Hepatocyte (in vitro differentiated cells): ENCODE data around the gene RNMT. TPM values are rescaled to one million over a fixed set of nuclear protein-coding genes. Genes with fewer than 3 reads are reported as not detected.

Experiments
- DNase-seq: peaks from one replicate; pipeline ENCODE4 v3.0.0-alpha.2; 2016; ENCODE audit warnings: low spot score
- H2AFZ ChIP-seq: fragments of 200-600 bp; sonication (generic); 2 replicates; pipeline ENCODE4 v1.6.0; 2016; ENCODE audit warnings: antibody characterized with exemption, mild to moderate bottlenecking
- H3K27ac ChIP-seq: fragments of 200-600 bp; sonication (generic); 2 replicates; pipeline ENCODE4 v1.5.1; 2016; ENCODE audit warnings: mild to moderate bottlenecking
- H3K27me3 ChIP-seq: fragments of 200-600 bp; sonication (generic); 2 replicates; pipeline ENCODE4 v1.6.1; 2016
- H3K36me3 ChIP-seq: fragments of 200-600 bp; sonication (generic); replicated peaks from 2 replicates; pipeline ENCODE4 v1.5.1; 2016; ENCODE audit warnings: low read depth; ENCODE audit not compliant: insufficient read depth
- H3K4me1 ChIP-seq: fragments of 200-600 bp; sonication (generic); 2 replicates; pipeline ENCODE4 v1.5.1; 2016; ENCODE audit warnings: mild to moderate bottlenecking, moderate library complexity; ENCODE audit not compliant: insufficient read depth
- H3K4me2 ChIP-seq: fragments of 200-600 bp; sonication (generic); 2 replicates; pipeline ENCODE4 v1.6.0; 2016
- H3K4me3 ChIP-seq: fragments of 200-600 bp; sonication (generic); 2 replicates; pipeline ENCODE4 v1.5.1; 2016; ENCODE audit warnings: mild to moderate bottlenecking
- H3K79me2 ChIP-seq: fragments of 200-600 bp; sonication (generic); 2 replicates; pipeline ENCODE4 v1.6.0; 2017; ENCODE audit warnings: mild to moderate bottlenecking
- H3K9me2 ChIP-seq: fragments of 200-600 bp; sonication (generic); replicated peaks from 2 replicates; pipeline ENCODE4 v1.6.0; 2017; ENCODE audit warnings: mild to moderate bottlenecking; ENCODE audit not compliant: insufficient read depth
- H3K9me3 ChIP-seq: fragments of 200-600 bp; sonication (generic); 2 replicates; pipeline ENCODE4 v1.5.1; 2016; ENCODE audit warnings: low read depth, mild to moderate bottlenecking
- H4K20me1 ChIP-seq: fragments of 200-600 bp; sonication (generic); 2 replicates; pipeline ENCODE4 v1.6.0; 2016; ENCODE audit warnings: mild to moderate bottlenecking; ENCODE audit not compliant: insufficient read depth, poor library complexity, severe bottlenecking
- EZH2 ChIP-seq: fragments of 200-600 bp; sonication (generic); IDR thresholded peaks from 2 replicates; pipeline ENCODE4 v1.6.1; 2016; ENCODE audit warnings: antibody characterized with exemption, mild to moderate bottlenecking, borderline replicate concordance
- EZH2phosphoT487 ChIP-seq: fragments of 200-600 bp; sonication (generic); IDR thresholded peaks from one replicate; pipeline ENCODE4 v1.6.1; 2018; ENCODE audit warnings: antibody characterized with exemption, mild to moderate bottlenecking, low read depth, moderate library complexity; ENCODE audit not compliant: unreplicated experiment, severe bottlenecking
- WGBS: methylation state at CpG from one replicate; pipeline ENCODE4 v1.1.6; 2016; ENCODE audit warnings: low lambda C conversion rate; ENCODE audit errors: missing lambda C conversion rate; 5-methylcytosine and 5-hydroxymethylcytosine counted together
- polyA plus RNA-seq: library from polyadenylated mRNA; unstranded; fragments of >200 nt; fragmentation: Nextera tagmentation; extraction: Ambion mirVana; gene quantifications from 2 replicates; pipeline ENCODE4 v1.2.1, GENCODE V29; 2016
- total RNA-seq: library from RNA; depleted of rRNA; stranded (reverse); fragments of >200 nt; gene quantifications from 2 replicates; pipeline ENCODE4 v1.2.3, GENCODE V29; 2014
- TF ChIP-seq, protein P1 (sequence below): fragments of 200-600 bp; sonication (generic); IDR thresholded peaks from 2 replicates; pipeline ENCODE4 v1.5.1; 2016; ENCODE audit warnings: antibody characterized with exemption, mild to moderate bottlenecking; ENCODE audit not compliant: poor library complexity

Gene RNMT
- total and polyA plus RNA-seq, 2 experiments from 2014 or later, result 34.5 to 40.4 TPM

DNA sequence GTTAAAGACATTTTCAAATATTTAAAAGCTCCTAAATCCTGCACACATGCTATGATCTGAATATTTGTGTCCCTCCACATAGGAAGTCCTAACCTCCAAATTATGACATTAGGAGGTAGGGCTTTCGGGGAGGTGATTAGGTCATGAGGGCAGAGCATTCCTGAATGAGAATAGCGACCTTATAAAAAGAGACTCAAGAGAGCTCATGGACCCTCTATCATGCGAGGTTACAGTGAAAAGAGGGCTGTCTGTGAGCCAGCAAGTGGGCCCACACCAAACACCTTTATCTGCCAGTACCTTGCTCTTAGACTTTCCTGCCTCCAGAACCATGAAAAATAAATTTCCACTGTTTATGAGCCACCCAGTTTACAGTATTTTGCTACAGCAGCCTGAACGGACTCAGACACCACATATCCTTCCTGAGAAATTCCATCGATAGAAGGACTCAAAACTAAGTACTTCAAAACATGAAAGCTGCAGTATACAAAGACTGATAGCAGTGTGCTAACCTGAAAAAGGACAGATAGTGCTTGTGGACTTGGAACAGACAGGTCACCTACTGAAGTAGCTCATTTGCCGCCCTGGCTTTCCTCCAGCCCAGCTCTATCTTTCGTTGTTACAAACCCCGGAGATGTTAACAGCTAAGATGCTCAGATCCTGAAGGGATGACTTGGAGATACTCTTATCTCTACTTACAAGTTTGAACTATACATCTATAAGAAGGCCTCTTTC lies 13.9 kb upstream of the RNMT start:
- no peak overlapping the region for H2AFZ ChIP-seq
- DNase-seq, result no peak
- TF ChIP-seq, protein P1, sequence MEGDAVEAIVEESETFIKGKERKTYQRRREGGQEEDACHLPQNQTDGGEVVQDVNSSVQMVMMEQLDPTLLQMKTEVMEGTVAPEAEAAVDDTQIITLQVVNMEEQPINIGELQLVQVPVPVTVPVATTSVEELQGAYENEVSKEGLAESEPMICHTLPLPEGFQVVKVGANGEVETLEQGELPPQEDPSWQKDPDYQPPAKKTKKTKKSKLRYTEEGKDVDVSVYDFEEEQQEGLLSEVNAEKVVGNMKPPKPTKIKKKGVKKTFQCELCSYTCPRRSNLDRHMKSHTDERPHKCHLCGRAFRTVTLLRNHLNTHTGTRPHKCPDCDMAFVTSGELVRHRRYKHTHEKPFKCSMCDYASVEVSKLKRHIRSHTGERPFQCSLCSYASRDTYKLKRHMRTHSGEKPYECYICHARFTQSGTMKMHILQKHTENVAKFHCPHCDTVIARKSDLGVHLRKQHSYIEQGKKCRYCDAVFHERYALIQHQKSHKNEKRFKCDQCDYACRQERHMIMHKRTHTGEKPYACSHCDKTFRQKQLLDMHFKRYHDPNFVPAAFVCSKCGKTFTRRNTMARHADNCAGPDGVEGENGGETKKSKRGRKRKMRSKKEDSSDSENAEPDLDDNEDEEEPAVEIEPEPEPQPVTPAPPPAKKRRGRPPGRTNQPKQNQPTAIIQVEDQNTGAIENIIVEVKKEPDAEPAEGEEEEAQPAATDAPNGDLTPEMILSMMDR, result no peak
- no peak for TF ChIP-seq EZH2
- TF ChIP-seq EZH2phosphoT487, result no peak
- no peaks in the 10 kb centered on the region for H3K4me1 ChIP-seq
- WGBS, result 85% methylated on average over 8 of the region's 8 CpGs
- H3K9me3 ChIP-seq, result no peaks in the 10 kb centered on the region
- no peak overlapping the region for H3K4me3 ChIP-seq
- H3K79me2 ChIP-seq, result peaks cover 98% of the 10 kb centered on the region
- H3K4me2 ChIP-seq, result no peak overlapping the region
- H3K27me3 ChIP-seq, result no peaks in the 10 kb centered on the region
- H3K9me2 ChIP-seq, result no peaks in the 10 kb centered on the region
- H3K36me3 ChIP-seq, result no peaks in the 10 kb centered on the region
- H4K20me1 ChIP-seq, result peaks cover 22% of the 10 kb centered on the region
- H3K27ac ChIP-seq, result no peak overlapping the region

DNA sequence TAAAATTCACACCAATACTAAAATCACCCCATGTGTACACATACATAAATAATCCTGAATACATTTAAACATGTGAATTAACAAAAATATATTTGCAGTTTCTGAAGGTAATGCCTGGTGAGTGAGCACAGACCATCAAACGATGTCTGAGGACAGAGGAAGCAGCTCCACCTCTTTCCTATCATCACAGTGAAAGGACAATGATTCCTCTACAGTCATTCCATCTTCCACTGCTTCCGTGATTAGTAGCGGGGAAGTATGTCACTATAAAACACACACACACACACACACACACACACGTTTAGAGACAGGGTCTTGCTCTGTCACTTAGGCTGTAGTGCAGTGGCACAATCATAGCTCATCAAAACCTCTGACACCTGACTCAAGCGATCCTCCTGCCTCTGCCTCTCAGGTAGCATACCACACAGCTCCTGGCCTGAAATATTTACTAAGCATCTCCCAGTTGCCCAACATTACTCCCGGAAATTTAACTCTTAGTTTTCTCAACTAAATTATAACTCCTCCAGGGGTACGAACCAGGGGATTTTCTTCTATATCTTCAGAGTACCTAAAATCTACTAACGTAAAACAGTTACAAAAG lies 12.9 kb upstream of the RNMT start:
- Histone ChIP-seq H3K36me3 (no peaks in the 10 kb centered on the region), H3K9me2 (no peaks in the 10 kb centered on the region), H3K27ac (no peak overlapping the region), H3K27me3 (no peaks in the 10 kb centered on the region), H3K4me3 (no peak overlapping the region), H3K9me3 (no peaks in the 10 kb centered on the region), H4K20me1 (peaks cover 22% of the 10 kb centered on the region), H2AFZ (no peak overlapping the region), H3K79me2 (peaks cover 99% of the 10 kb centered on the region), H3K4me2 (no peak overlapping the region), H3K4me1 (no peaks in the 10 kb centered on the region)
- DNase-seq, result no peak
- TF ChIP-seq, protein P1, result no peak
- no peak for TF ChIP-seq EZH2
- no peak for TF ChIP-seq EZH2phosphoT487
- 85% methylated on average over 8 of the region's 8 CpGs for WGBS

DNA sequence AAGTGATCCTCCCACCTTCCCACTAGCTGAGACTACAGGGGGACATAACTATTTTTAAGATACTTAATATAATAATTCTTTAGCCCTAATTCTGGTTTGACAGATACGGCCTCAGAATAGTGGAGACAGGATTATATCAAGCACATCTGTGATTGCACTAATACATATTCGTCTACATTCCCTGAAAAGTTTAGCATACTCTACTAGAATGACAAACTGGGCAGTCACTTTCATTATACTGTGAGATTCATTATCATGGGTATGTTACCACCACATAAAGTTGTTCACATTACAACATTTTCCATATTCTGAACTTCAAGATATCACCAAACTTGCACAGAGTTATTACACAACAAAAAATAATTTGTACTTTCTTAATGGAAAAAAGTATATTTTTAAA lies 11.1 kb upstream of the RNMT start:
- no peak overlapping the region for H2AFZ ChIP-seq
- H4K20me1 ChIP-seq, result peaks cover 18% of the 10 kb centered on the region
- no peak overlapping the region for H3K4me3 ChIP-seq
- no peak for DNase-seq
- H3K79me2 ChIP-seq, result peaks cover 99% of the 10 kb centered on the region
- TF ChIP-seq, protein P1, result no peak
- no peak for TF ChIP-seq EZH2
- TF ChIP-seq EZH2phosphoT487, result no peak
- 93% methylated on average over 2 of the region's 2 CpGs for WGBS
- no peaks in the 10 kb centered on the region for H3K27me3 ChIP-seq
- no peaks in the 10 kb centered on the region for H3K9me2 ChIP-seq
- no peaks in the 10 kb centered on the region for H3K4me1 ChIP-seq
- H3K27ac ChIP-seq, result no peak overlapping the region
- no peaks in the 10 kb centered on the region for H3K36me3 ChIP-seq
- no peaks in the 10 kb centered on the region for H3K9me3 ChIP-seq
- H3K4me2 ChIP-seq, result no peak overlapping the region
